H9 (cell line): ENCODE data around the gene ZNF687. TPM values are rescaled to one million over a fixed set of nuclear protein-coding genes. Genes with fewer than 3 reads are reported as not detected.
A peak's percentile ranks its signal among the peaks of the same experiment; 100 is the strongest.

Experiments used
- DNase-seq: peaks from one replicate; pipeline ENCODE4 v3.0.0-alpha.2; 2017
- H2AFZ ChIP-seq: one replicate; pipeline ENCODE4 v1.6.1; 2013; ENCODE audit warnings: mild to moderate bottlenecking, low read length, control low read depth, moderate library complexity
- H2AK5ac ChIP-seq: 2 replicates; pipeline ENCODE4 v1.6.1; 2013; ENCODE audit warnings: low read length, control low read depth, mixed read lengths; ENCODE audit not compliant: insufficient read length
- H2BK120ac ChIP-seq: one replicate; pipeline ENCODE4 v1.6.1; 2013; ENCODE audit warnings: low read depth, mild to moderate bottlenecking, low read length, control low read depth, inconsistent platforms; ENCODE audit not compliant: poor library complexity, severe bottlenecking
- H2BK12ac ChIP-seq: 2 replicates; pipeline ENCODE4 v1.6.1; 2013; ENCODE audit warnings: low read length, control low read depth, mixed read lengths, low read depth; ENCODE audit not compliant: insufficient read length
- H2BK15ac ChIP-seq: 2 replicates; pipeline ENCODE4 v1.6.1; 2013; ENCODE audit warnings: low read depth, low read length, control low read depth
- H2BK20ac ChIP-seq: one replicate; pipeline ENCODE4 v1.6.1; 2013; ENCODE audit warnings: low read depth, mild to moderate bottlenecking, low read length, control low read depth, inconsistent platforms; ENCODE audit not compliant: poor library complexity, severe bottlenecking
- H2BK5ac ChIP-seq: 2 replicates; pipeline ENCODE4 v1.6.1; 2013; ENCODE audit warnings: low read length, control low read depth, mixed read lengths; ENCODE audit not compliant: insufficient read length
- H3K14ac ChIP-seq: 2 replicates; pipeline ENCODE4 v1.6.1; 2013; ENCODE audit warnings: low read length, control low read depth; ENCODE audit not compliant: insufficient read depth
- H3K18ac ChIP-seq: 2 replicates; pipeline ENCODE4 v1.6.1; 2013; ENCODE audit warnings: low read depth, mild to moderate bottlenecking, mixed read lengths, low read length, control low read depth; ENCODE audit not compliant: insufficient read length
- H3K23ac ChIP-seq: 2 replicates; pipeline ENCODE4 v1.6.1; 2013; ENCODE audit warnings: low read length, control low read depth, mixed read lengths, low read depth; ENCODE audit not compliant: insufficient read length
- H3K23me2 ChIP-seq: 2 replicates; pipeline ENCODE4 v1.6.1; 2013; ENCODE audit warnings: low read depth, mild to moderate bottlenecking, mixed read lengths, low read length, control low read depth; ENCODE audit not compliant: insufficient read length, poor library complexity, severe bottlenecking
- H3K27ac ChIP-seq: 2 replicates; pipeline ENCODE4 v1.5.1; 2013; ENCODE audit warnings: low read length, control low read depth, mixed read lengths, low read depth; ENCODE audit not compliant: insufficient read length
- H3K27me3 ChIP-seq: 2 replicates; pipeline ENCODE4 v1.6.1; 2013; ENCODE audit warnings: low read length, control low read depth, inconsistent platforms; ENCODE audit not compliant: insufficient read depth
- H3K4ac ChIP-seq: 2 replicates; pipeline ENCODE4 v1.6.1; 2013; ENCODE audit warnings: low read depth, mild to moderate bottlenecking, control low read depth, inconsistent platforms, low read length, moderate library complexity
- H3K4me1 ChIP-seq: 2 replicates; pipeline ENCODE4 v1.6.1; 2013; ENCODE audit warnings: low read length, control low read depth, inconsistent platforms; ENCODE audit not compliant: insufficient read depth
- H3K4me2 ChIP-seq: 2 replicates; pipeline ENCODE4 v1.6.1; 2013; ENCODE audit warnings: low read length, control low read depth, mixed read lengths; ENCODE audit not compliant: insufficient read length, insufficient read depth
- H3K56ac ChIP-seq: 2 replicates; pipeline ENCODE4 v1.6.1; 2013; ENCODE audit warnings: low read depth, mild to moderate bottlenecking, mixed read lengths, low read length, control low read depth; ENCODE audit not compliant: insufficient read length
- H3K79me1 ChIP-seq: 2 replicates; pipeline ENCODE4 v1.6.1; 2013; ENCODE audit warnings: low read depth, mild to moderate bottlenecking, moderate library complexity, low read length, control low read depth, inconsistent platforms; ENCODE audit not compliant: insufficient read depth, poor library complexity, severe bottlenecking
- H3K79me2 ChIP-seq: 2 replicates; pipeline ENCODE4 v1.6.1; 2013; ENCODE audit warnings: low read length, control low read depth, inconsistent platforms; ENCODE audit not compliant: insufficient read depth
- H3K9ac ChIP-seq: 2 replicates; pipeline ENCODE4 v1.6.1; 2013; ENCODE audit warnings: low read length, control low read depth, mixed read lengths; ENCODE audit not compliant: insufficient read length; ENCODE audit errors: extremely low read depth
- H3K9me3 ChIP-seq: one replicate; pipeline ENCODE4 v1.6.1; 2013; ENCODE audit warnings: low read depth, low read length, inconsistent platforms; ENCODE audit not compliant: control insufficient read depth
- H3T11ph ChIP-seq: one replicate; pipeline ENCODE4 v1.6.1; 2013; ENCODE audit warnings: mild to moderate bottlenecking, low read length, control low read depth, inconsistent platforms
- H4K20me1 ChIP-seq: one replicate; pipeline ENCODE4 v1.6.1; 2013; ENCODE audit not compliant: control insufficient read depth, insufficient read length, insufficient read depth
- H4K5ac ChIP-seq: 2 replicates; pipeline ENCODE4 v1.6.1; 2013; ENCODE audit warnings: low read depth, mild to moderate bottlenecking, mixed read lengths, low read length, control low read depth; ENCODE audit not compliant: insufficient read length
- H4K8ac ChIP-seq: replicated peaks from 2 replicates; pipeline ENCODE4 v1.6.1; 2013; ENCODE audit warnings: low read length, control low read depth, mixed read lengths, low read depth; ENCODE audit not compliant: insufficient read length
- H4K91ac ChIP-seq: 2 replicates; pipeline ENCODE4 v1.6.1; 2013; ENCODE audit warnings: low read depth, mild to moderate bottlenecking, moderate library complexity, mixed read lengths, low read length, control low read depth; ENCODE audit not compliant: insufficient read length
- H3K27ac Mint-ChIP-seq, 3 experiments: 2 replicates in 2 of 3; 3 replicates in 1 of 3; pipeline ENCODE4 v1.8.0; 2020 to 2021; ENCODE audit warnings: mixed read lengths in 3 of 3, mild to moderate bottlenecking in 1 of 3, moderate library complexity in 1 of 3
- H3K27me3 Mint-ChIP-seq: 2 replicates; pipeline ENCODE4 v1.8.0; 2021; ENCODE audit warnings: low read depth, mild to moderate bottlenecking, moderate library complexity, mixed read lengths
- H3K36me3 Mint-ChIP-seq, 3 experiments: 2 replicates in 2 of 3; 3 replicates in 1 of 3; pipeline ENCODE4 v1.8.0; 2020 to 2021; ENCODE audit warnings: low read depth in 3 of 3, mixed read lengths in 3 of 3; ENCODE audit not compliant: insufficient read depth in 1 of 3
- H3K4me1 Mint-ChIP-seq, 2 experiments: 2 replicates each; pipeline ENCODE4 v1.8.0; 2020; ENCODE audit warnings: mixed read lengths in 2 of 2
- H3K4me3 Mint-ChIP-seq, 2 experiments: 2 replicates in 1 of 2; 3 replicates in 1 of 2; pipeline ENCODE4 v1.8.0; 2020 to 2021; ENCODE audit warnings: mild to moderate bottlenecking in 2 of 2, mixed read lengths in 2 of 2, moderate library complexity in 1 of 2
- H3K9me3 Mint-ChIP-seq, 2 experiments: 2 replicates in 1 of 2; 3 replicates in 1 of 2; pipeline ENCODE4 v1.8.0; 2020; ENCODE audit warnings: mild to moderate bottlenecking in 2 of 2, mixed read lengths in 2 of 2, moderate library complexity in 1 of 2
- CTCF ChIP-seq: fragments of 200-600 bp; sonication (generic); conservative IDR thresholded peaks from 3 replicates; pipeline ENCODE4 v1.8.0; 2021; ENCODE audit warnings: antibody characterized with exemption, mild to moderate bottlenecking
- WGBS: extraction: QIAGEN DNeasy Blood & Tissue Kit; methylation state at CpG from one replicate; pipeline ENCODE4 v1.1.7; 2013; ENCODE audit warnings: missing lambda C conversion rate, low lambda C conversion rate, mixed read lengths; ENCODE audit not compliant: insufficient read length; ENCODE audit errors: extremely low coverage; 5-methylcytosine and 5-hydroxymethylcytosine counted together
- total RNA-seq: library from RNA; stranded (reverse); gene quantifications from 2 replicates; pipeline ENCODE4 v1.2.1, GENCODE V29; 2021

Gene ZNF687
- total RNA-seq, 1 experiment from 2014 or later, result 58.2 TPM

- Histone ChIP-seq H3K4me1 (no peaks in the 10 kb centered on the region), H3K79me2 (peaks cover 8% of the 10 kb centered on the region; the same call in 1 of the 2 replicates), H3K9me3 (no peaks in the 10 kb centered on the region), H3K79me1 (no peaks in the 10 kb centered on the region), H2BK120ac (no peak overlapping the region), H2AK5ac (no peak overlapping the region), H3T11ph (no peak overlapping the region), H3K23me2 (peaks cover 7% of the 10 kb centered on the region), H3K56ac (no peak overlapping the region), H3K18ac (no peak overlapping the region), H3K14ac (no peak overlapping the region), H4K8ac (no peak overlapping the region), H3K27ac (no peak overlapping the region), H4K20me1 (peaks cover 3% of the 10 kb centered on the region), H3K9ac (no peak overlapping the region), H3K4me2 (peak overlapping the region; percentile 59), H2BK5ac (no peak overlapping the region), H3K23ac (no peak overlapping the region), H4K5ac (no peak overlapping the region), H2AFZ (no peak overlapping the region), H3K27me3 (no peaks in the 10 kb centered on the region), H2BK15ac (no peak overlapping the region), H2BK20ac (no peak overlapping the region), H2BK12ac (no peak overlapping the region), H3K4ac (no peak overlapping the region), H4K91ac (no peak overlapping the region)
- WGBS, result no CpG with 5 or more reads among the region's 2 CpGs
- Mint-ChIP-seq H3K27me3 (no peaks in the 10 kb centered on the region; the same call in 1 of the 2 replicates), H3K9me3 (no peaks in the 10 kb centered on the region), H3K36me3 (peaks cover 38 to 51% (median 46%) of the 10 kb centered on the region in 3 experiments), H3K27ac (peak overlapping the region in 2 of 3 experiments; percentile 32 to 45; a peak in 3 of 7 replicates), H3K4me3 (peak overlapping the region; percentile 95 to 97), H3K4me1 (peaks cover 22 to 31% of the 10 kb centered on the region in 2 experiments)
- TF ChIP-seq CTCF, result no peak
- DNase-seq, result no peak
Measured at GRCh38 chr1:151284013-151284577, 2.0 kb downstream of the ZNF687 start.
